Measurements from ENCODE around the gene RAB3GAP1.

- no peak for TF ChIP-seq CTCF (IDR thresholded peaks at IDR 0.05)
- no peak for TF ChIP-seq POLR2A (IDR thresholded peaks at IDR 0.05)
- no peak for TF ChIP-seq POLR2AphosphoS5 (IDR thresholded peaks at IDR 0.05)
Observed at GRCh38 chr2:135168204-135168856, 116.2 kb downstream of the RAB3GAP1 start.

Data from sigmoid colon (tissue), 4 donors.